ENCODE results near the gene DOK6.
"Not testable (repeated sequence)": the region's sequence is repeated elsewhere in the genome, so short reads cannot be mapped to it uniquely, and the experiment has no call there.

Gene DOK6

GRCh38 chr18:69819460-69819859 is 418.8 kb downstream of the DOK6 start:
- no peak for DNase-seq (ENCODE audit: low read depth, low spot score)
- H3K4me3 ChIP-seq (ENCODE audit: low read length) = no peak overlapping the region

- no peak for DNase-seq (ENCODE audit: low read depth, low spot score)
- no peak overlapping the region for H3K4me3 ChIP-seq (ENCODE audit: low read length)
Measured at GRCh38 chr18:69820538-69820937, 419.9 kb downstream of the DOK6 start.

- peak; percentile 66 for DNase-seq (ENCODE audit: low read depth, low spot score)
- H3K4me3 ChIP-seq (ENCODE audit: low read length) = no peak overlapping the region
Measured at GRCh38 chr18:69830189-69830588, 429.5 kb downstream of the DOK6 start.

GRCh38 chr18:69834980-69835379 is 434.3 kb downstream of the DOK6 start:
- H3K4me3 ChIP-seq (ENCODE audit: low read length); DNase-seq (ENCODE audit: low read depth, low spot score): not testable (repeated sequence)

- DNase-seq (ENCODE audit: low read depth, low spot score) = no peak
Measured at GRCh38 chr18:69838003-69838402, 437.3 kb downstream of the DOK6 start.

GRCh38 chr18:69838620-69839411 is 438.1 kb downstream of the DOK6 start:
- no peak overlapping the region for H3K4me3 ChIP-seq (ENCODE audit: low read length)
- DNase-seq (ENCODE audit: low read depth, low spot score) = peak; percentile 43

More at GRCh38 chr18:69838003-69838402, 437.3 kb downstream of the DOK6 start:
- H3K4me3 ChIP-seq (ENCODE audit: low read length) = no peak overlapping the region

- H3K4me3 ChIP-seq (ENCODE audit: low read length) = no peak overlapping the region
- no peak for DNase-seq (ENCODE audit: low read depth, low spot score)
Measured at GRCh38 chr18:69839497-69839896, 438.8 kb downstream of the DOK6 start.

GRCh38 chr18:69840001-69840400 is 439.3 kb downstream of the DOK6 start:
- DNase-seq (ENCODE audit: low read depth, low spot score) = no peak
- no peak overlapping the region for H3K4me3 ChIP-seq (ENCODE audit: low read length)

- H3K4me3 ChIP-seq (ENCODE audit: low read length) = no peak overlapping the region
- no peak for DNase-seq (ENCODE audit: low read depth, low spot score)
Measured at GRCh38 chr18:69840445-69840844, 439.8 kb downstream of the DOK6 start.

- DNase-seq (ENCODE audit: low read depth, low spot score) = no peak
- H3K4me3 ChIP-seq (ENCODE audit: low read length) = no peak overlapping the region
Measured at GRCh38 chr18:69841117-69841516, 440.4 kb downstream of the DOK6 start.

GRCh38 chr18:69843015-69843414 is 442.3 kb downstream of the DOK6 start:
- DNase-seq (ENCODE audit: low read depth, low spot score) = no peak
- no peak overlapping the region for H3K4me3 ChIP-seq (ENCODE audit: low read length)

- H3K4me3 ChIP-seq (ENCODE audit: low read length) = no peak overlapping the region
- no peak for DNase-seq (ENCODE audit: low read depth, low spot score)
Measured at GRCh38 chr18:69844656-69845055, 444.0 kb downstream of the DOK6 start.

GRCh38 chr18:69845593-69846506 is 445.2 kb downstream of the DOK6 start:
- peak; percentile 37 for DNase-seq (ENCODE audit: low read depth, low spot score)
- no peak overlapping the region for H3K4me3 ChIP-seq (ENCODE audit: low read length)

- no peak overlapping the region for H3K4me3 ChIP-seq (ENCODE audit: low read length)
- DNase-seq (ENCODE audit: low read depth, low spot score) = no peak
Measured at GRCh38 chr18:69853051-69853450, 452.4 kb downstream of the DOK6 start.

- DNase-seq (ENCODE audit: low read depth, low spot score) = no peak
- no peak overlapping the region for H3K4me3 ChIP-seq (ENCODE audit: low read length)
Measured at GRCh38 chr18:69854455-69854854, 453.8 kb downstream of the DOK6 start.

GRCh38 chr18:69858897-69859296 is 458.2 kb downstream of the DOK6 start:
- H3K4me3 ChIP-seq (ENCODE audit: low read length) = no peak overlapping the region
- no peak for DNase-seq (ENCODE audit: low read depth, low spot score)

- DNase-seq (ENCODE audit: low read depth, low spot score); H3K4me3 ChIP-seq (ENCODE audit: low read length): not testable (repeated sequence)
Measured at GRCh38 chr18:69864802-69865201, 464.1 kb downstream of the DOK6 start.

GRCh38 chr18:69865776-69866175 is 465.1 kb downstream of the DOK6 start:
- H3K4me3 ChIP-seq (ENCODE audit: low read length) = no peak overlapping the region
- no peak for DNase-seq (ENCODE audit: low read depth, low spot score)

GRCh38 chr18:69866212-69866611 is 465.5 kb downstream of the DOK6 start:
- DNase-seq (ENCODE audit: low read depth, low spot score) = no peak
- H3K4me3 ChIP-seq (ENCODE audit: low read length) = no peak overlapping the region

GRCh38 chr18:69870736-69871135 is 470.0 kb downstream of the DOK6 start:
- no peak for DNase-seq (ENCODE audit: low read depth, low spot score)

More at GRCh38 chr18:69870736-69871135, 470.0 kb downstream of the DOK6 start:
- no peak overlapping the region for H3K4me3 ChIP-seq (ENCODE audit: low read length)
